ENCODE measurements around the gene ZNF410.

DNA sequence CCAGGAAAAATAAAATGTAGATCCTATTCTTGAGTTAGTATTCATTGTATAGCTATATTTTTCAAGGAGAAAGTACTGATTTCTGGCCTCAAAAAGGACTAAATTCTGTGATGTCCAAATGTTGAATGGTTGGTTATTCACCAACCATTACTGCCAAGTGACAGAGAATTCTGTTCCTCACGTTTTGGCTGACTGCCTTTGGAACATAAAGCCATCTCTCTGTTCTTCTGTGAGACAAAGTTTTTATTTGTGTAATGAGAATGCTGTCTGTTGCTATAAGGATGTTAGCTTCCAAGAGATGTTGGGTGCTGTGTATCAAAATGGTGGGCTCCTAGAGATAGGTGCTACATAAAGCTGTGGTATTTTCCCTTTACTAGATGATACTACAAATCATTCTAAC, 9.3 kb downstream of the ZNF410 start:
- TF ChIP-seq, protein P1, sequence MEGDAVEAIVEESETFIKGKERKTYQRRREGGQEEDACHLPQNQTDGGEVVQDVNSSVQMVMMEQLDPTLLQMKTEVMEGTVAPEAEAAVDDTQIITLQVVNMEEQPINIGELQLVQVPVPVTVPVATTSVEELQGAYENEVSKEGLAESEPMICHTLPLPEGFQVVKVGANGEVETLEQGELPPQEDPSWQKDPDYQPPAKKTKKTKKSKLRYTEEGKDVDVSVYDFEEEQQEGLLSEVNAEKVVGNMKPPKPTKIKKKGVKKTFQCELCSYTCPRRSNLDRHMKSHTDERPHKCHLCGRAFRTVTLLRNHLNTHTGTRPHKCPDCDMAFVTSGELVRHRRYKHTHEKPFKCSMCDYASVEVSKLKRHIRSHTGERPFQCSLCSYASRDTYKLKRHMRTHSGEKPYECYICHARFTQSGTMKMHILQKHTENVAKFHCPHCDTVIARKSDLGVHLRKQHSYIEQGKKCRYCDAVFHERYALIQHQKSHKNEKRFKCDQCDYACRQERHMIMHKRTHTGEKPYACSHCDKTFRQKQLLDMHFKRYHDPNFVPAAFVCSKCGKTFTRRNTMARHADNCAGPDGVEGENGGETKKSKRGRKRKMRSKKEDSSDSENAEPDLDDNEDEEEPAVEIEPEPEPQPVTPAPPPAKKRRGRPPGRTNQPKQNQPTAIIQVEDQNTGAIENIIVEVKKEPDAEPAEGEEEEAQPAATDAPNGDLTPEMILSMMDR (IDR thresholded peaks at IDR 0.05): no peak
- TF ChIP-seq EZH2 (IDR thresholded peaks at IDR 0.05): no peak
